SK-N-MC (cell line): Measurements from ENCODE around the gene GPR139.

Experiments used
- DNase-seq: peaks from one replicate; pipeline ENCODE4 v3.0.0-alpha.2; 2011; ENCODE audit warnings: low read depth, low spot score
- H3K27ac ChIP-seq: fragments of 200-600 bp; sonication (generic); 2 replicates; pipeline ENCODE4 v1.5.1; 2016; ENCODE audit warnings: mixed run types
- H3K36me3 ChIP-seq: fragments of 200-600 bp; sonication (generic); 2 replicates; pipeline ENCODE4 v1.6.1; 2017; ENCODE audit warnings: antibody characterized with exemption, low read length, mixed read lengths; ENCODE audit not compliant: insufficient read depth
- H3K4me3 ChIP-seq: fragments of 200-600 bp; sonication (generic); 2 replicates; pipeline ENCODE4 v1.5.1; 2016
- H3K9ac ChIP-seq: fragments of 200-600 bp; sonication (generic); 2 replicates; pipeline ENCODE4 v1.8.0; 2017; ENCODE audit warnings: mixed run types, mixed read lengths; ENCODE audit not compliant: insufficient read length
- H3K9me3 ChIP-seq: fragments of 200-600 bp; sonication (generic); 2 replicates; pipeline ENCODE4 v1.6.1; 2017; ENCODE audit warnings: low read depth, mild to moderate bottlenecking, antibody characterized with exemption, low read length, moderate library complexity, mixed read lengths
- EZH2 ChIP-seq: fragments of 200-600 bp; sonication (generic); IDR thresholded peaks from one replicate; pipeline ENCODE4 v1.6.1; 2017; ENCODE audit warnings: antibody characterized with exemption
- FOXP2 ChIP-seq: optimal IDR thresholded peaks from 2 replicates; pipeline ENCODE3; 2011; ENCODE audit warnings: mild to moderate bottlenecking, moderate library complexity; ENCODE audit not compliant: insufficient read depth; ENCODE audit errors: extremely low read length, control extremely low read depth
- POLR2AphosphoS5 ChIP-seq: IDR thresholded peaks from 2 replicates; pipeline ENCODE4 v1.6.1; 2012; ENCODE audit warnings: mild to moderate bottlenecking, low read depth, low read length, borderline replicate concordance

The GPR139 gene

DNA sequence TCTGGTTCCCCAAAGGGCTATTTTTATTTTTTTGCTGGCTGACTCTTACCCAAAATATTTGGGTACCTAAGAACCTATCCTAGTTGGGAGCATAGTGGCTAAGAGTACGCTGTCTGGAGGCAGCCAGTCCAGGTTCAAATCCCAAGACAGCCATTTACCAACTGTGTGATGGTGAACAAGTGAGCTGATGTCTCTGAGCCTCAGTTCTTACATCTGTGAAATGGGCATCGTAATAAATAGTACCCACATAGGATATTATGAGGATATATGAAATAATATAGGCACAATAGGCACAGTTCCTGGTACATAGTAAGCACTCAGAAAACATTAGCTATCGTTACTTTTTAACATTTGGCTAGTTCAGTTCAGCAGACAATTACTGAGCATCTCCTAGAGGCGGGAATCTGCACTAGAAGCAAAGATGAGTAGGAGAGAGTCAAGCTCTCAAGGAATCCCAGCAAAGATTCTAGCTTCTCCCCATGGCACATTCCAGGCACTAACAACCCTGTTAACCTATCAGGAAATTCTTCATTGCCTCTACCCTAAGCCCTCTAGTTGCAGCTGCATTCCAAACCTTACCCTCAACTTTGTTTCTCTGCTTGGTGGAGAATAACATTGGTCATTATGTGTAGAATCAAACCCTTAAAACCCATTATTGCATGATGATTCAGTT is 31.6 kb downstream of the GPR139 start:
- no peaks in the 10 kb centered on the region for H3K36me3 ChIP-seq
- no peak overlapping the region for H3K4me3 ChIP-seq
- DNase-seq: no peak
- H3K27ac ChIP-seq: no peak overlapping the region
- H3K9ac ChIP-seq: no peak overlapping the region
- H3K9me3 ChIP-seq: no peaks in the 10 kb centered on the region
- no peak for TF ChIP-seq FOXP2
- TF ChIP-seq EZH2: no peak
- no peak for TF ChIP-seq POLR2AphosphoS5

GRCh38 chr16:20040011-20040410 is 33.7 kb downstream of the GPR139 start:
- TF ChIP-seq EZH2: no peak
- no peak for TF ChIP-seq FOXP2
- no peak for TF ChIP-seq POLR2AphosphoS5
- H3K27ac ChIP-seq: no peak overlapping the region
- H3K9me3 ChIP-seq: no peaks in the 10 kb centered on the region
- H3K36me3 ChIP-seq: no peaks in the 10 kb centered on the region
- no peak overlapping the region for H3K9ac ChIP-seq
- DNase-seq: no peak
- no peak overlapping the region for H3K4me3 ChIP-seq

DNA sequence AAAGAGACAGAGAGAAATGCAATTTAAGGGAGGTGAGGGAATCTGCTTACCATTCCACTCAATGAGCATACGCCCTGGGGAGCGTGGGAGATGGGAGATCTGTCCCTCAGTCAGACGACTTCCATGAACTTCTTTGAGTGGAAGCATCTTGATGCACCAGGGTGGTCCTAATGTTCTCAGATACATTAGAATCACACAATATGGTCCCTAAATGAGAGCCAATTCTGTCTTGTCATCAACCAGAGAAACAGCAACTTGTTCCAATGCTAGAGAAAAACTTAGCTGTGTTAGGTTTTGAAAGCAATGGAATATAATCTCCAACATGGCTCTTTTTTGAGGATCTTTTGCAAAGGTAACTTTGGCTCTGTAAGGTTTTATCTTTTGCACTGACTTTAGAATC is 44.1 kb downstream of the GPR139 start:
- Histone ChIP-seq H3K4me3 (no peak overlapping the region), H3K27ac (no peak overlapping the region), H3K36me3 (no peaks in the 10 kb centered on the region), H3K9me3 (no peaks in the 10 kb centered on the region), H3K9ac (no peak overlapping the region)
- no peak for DNase-seq
- TF ChIP-seq POLR2AphosphoS5 (no peak), FOXP2 (no peak), EZH2 (no peak)

DNA sequence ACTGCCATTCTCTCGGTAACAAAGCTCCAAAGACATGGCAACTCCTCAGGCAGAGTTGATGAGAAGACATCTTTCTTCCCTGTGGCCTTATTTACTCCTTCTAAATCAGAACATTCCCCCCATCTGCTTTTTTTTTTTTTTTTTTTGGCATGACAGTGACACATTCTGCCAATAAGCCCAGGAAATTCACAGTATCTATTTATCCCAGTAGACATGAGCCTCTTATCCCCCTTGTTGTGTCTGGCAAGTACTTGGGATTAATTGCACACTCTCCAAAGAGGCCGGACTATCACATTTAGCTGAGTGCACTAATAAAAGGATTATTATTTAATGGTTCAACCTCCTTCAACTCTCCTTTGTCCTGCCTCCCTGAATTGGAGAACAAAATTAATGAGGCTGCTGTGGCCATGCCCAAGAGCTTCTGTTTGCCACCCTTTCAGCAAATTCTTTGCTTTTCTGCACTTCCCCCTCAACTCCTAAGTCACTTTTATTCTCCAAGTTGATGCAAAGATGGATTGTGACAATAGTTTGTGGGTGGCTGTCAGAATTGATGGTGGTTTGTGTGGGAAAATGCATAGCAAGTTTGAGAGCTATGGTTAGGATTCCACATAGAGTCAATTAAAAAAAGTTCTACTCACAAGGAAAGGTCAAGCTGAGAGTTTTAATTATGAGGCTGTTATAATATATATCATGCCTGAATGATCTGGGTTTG is 47.2 kb downstream of the GPR139 start:
- no peak overlapping the region for H3K9ac ChIP-seq
- no peak overlapping the region for H3K27ac ChIP-seq
- H3K9me3 ChIP-seq: no peaks in the 10 kb centered on the region
- no peaks in the 10 kb centered on the region for H3K36me3 ChIP-seq
- TF ChIP-seq POLR2AphosphoS5 (no peak), FOXP2 (no peak), EZH2 (no peak)
- no peak overlapping the region for H3K4me3 ChIP-seq
- DNase-seq: no peak

GRCh38 chr16:20023190-20023589 is 50.5 kb downstream of the GPR139 start:
- Histone ChIP-seq H3K36me3 (no peaks in the 10 kb centered on the region), H3K4me3 (no peak overlapping the region), H3K9ac (no peak overlapping the region), H3K9me3 (no peaks in the 10 kb centered on the region), H3K27ac (no peak overlapping the region)
- no peak for TF ChIP-seq EZH2
- TF ChIP-seq FOXP2: no peak
- no peak for TF ChIP-seq POLR2AphosphoS5
- peak; percentile 3 for DNase-seq

- DNase-seq: no peak
- no peaks in the 10 kb centered on the region for H3K36me3 ChIP-seq
- no peak overlapping the region for H3K27ac ChIP-seq
- no peak for TF ChIP-seq POLR2AphosphoS5
- TF ChIP-seq EZH2: no peak
- no peak for TF ChIP-seq FOXP2
- no peaks in the 10 kb centered on the region for H3K9me3 ChIP-seq
- H3K9ac ChIP-seq: no peak overlapping the region
- no peak overlapping the region for H3K4me3 ChIP-seq
These were observed 52.7 kb downstream of the GPR139 start for GRCh38 chr16:20020976-20021375.

- no peak for DNase-seq
- H3K36me3 ChIP-seq: no peaks in the 10 kb centered on the region
- no peaks in the 10 kb centered on the region for H3K9me3 ChIP-seq
- TF ChIP-seq FOXP2 (no peak), POLR2AphosphoS5 (no peak), EZH2 (no peak)
- no peak overlapping the region for H3K27ac ChIP-seq
- H3K9ac ChIP-seq: no peak overlapping the region
- H3K4me3 ChIP-seq: no peak overlapping the region
These were observed 53.6 kb downstream of the GPR139 start for GRCh38 chr16:20020083-20020482.

DNA sequence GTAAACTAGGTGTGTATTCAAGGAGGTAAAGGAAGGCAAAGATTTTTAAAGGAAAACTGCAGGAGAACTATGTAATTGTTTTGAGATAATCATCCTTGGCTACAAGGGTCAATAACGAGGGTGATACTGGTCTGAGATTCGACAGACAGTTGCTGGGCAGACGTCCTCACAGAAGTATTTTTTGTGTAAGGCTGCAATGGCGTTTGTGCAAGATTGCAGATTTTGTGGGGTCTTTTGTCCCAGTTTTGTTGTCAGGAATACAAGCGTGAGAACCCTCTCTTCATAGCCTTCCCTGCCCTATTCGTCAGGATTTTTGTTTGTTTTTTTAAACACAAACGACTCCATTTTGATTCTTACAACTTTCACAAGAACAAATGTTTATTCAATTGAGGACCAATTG is 57.5 kb downstream of the GPR139 start:
- H3K4me3 ChIP-seq: no peak overlapping the region
- TF ChIP-seq POLR2AphosphoS5 (no peak), EZH2 (no peak), FOXP2 (no peak)
- H3K9me3 ChIP-seq: no peaks in the 10 kb centered on the region
- DNase-seq: no peak
- H3K27ac ChIP-seq: no peak overlapping the region
- H3K9ac ChIP-seq: no peak overlapping the region
- no peaks in the 10 kb centered on the region for H3K36me3 ChIP-seq

DNA sequence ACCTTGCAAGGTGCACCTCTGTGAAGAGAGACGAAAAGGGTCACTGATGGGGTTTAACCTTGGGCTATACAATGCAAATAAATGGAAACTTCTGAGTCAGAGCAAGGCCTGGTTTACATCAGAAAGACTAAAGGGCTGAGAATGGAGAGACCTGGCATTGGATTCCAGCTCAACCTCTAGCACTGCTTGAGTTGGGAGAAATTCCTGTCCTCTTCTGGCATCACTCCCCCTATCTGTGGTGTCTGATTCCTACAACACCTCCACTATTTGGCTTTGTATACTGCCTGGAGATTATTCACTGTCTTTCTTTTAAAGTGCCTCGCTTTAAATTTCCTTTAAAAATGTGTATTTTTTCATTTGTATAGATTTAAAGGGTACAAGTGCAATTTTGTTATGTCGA is 68.8 kb downstream of the GPR139 start:
- H3K9me3 ChIP-seq: no peaks in the 10 kb centered on the region
- H3K27ac ChIP-seq: no peak overlapping the region
- no peak for DNase-seq
- TF ChIP-seq FOXP2 (no peak), POLR2AphosphoS5 (no peak), EZH2 (no peak)
- no peak overlapping the region for H3K4me3 ChIP-seq
- no peak overlapping the region for H3K9ac ChIP-seq
- no peaks in the 10 kb centered on the region for H3K36me3 ChIP-seq
